CD14-positive monocyte (primary cell): ENCODE data around the gene GPR39. TPM values are rescaled to one million over a fixed set of nuclear protein-coding genes. Genes with fewer than 3 reads are reported as not detected.

Experiments used
- DNase-seq, 3 donors: peaks; one replicate each; pipeline ENCODE4 v3.0.0-alpha.2; 2011 to 2022
- H2AFZ ChIP-seq: 2 replicates; pipeline ENCODE4 v1.6.0; 2012; ENCODE audit warnings: mild to moderate bottlenecking, low read depth, low read length, inconsistent platforms; ENCODE audit not compliant: insufficient read depth, poor library complexity, severe bottlenecking
- H3K27ac ChIP-seq, 2 donors: 1 replicate in 1 of 2; 2 replicates in 1 of 2; pipeline ENCODE4 v1.5.1; 2012 to 2013; ENCODE audit warnings: low read length in 2 of 2, control low read depth in 1 of 2, inconsistent platforms in 1 of 2, low read depth in 1 of 2, mild to moderate bottlenecking in 1 of 2
- H3K27me3 ChIP-seq, 2 donors: one replicate each; pipeline versions ENCODE4 v1.6.0 to v1.6.1; 2011 to 2013; ENCODE audit warnings: low read length in 2 of 2; ENCODE audit not compliant: control insufficient read depth in 2 of 2, insufficient read depth in 2 of 2
- H3K36me3 ChIP-seq, 2 donors: replicated peaks in 1 of 2; 1 replicate in 1 of 2; 2 replicates in 1 of 2; pipeline versions ENCODE4 v1.5.1 to v1.6.1; 2012 to 2013; ENCODE audit warnings: low read length in 2 of 2, control low read depth in 1 of 2, inconsistent platforms in 1 of 2, mild to moderate bottlenecking in 1 of 2; ENCODE audit not compliant: insufficient read depth in 2 of 2, control insufficient read depth in 1 of 2
- H3K4me1 ChIP-seq, 2 donors: 1 replicate in 1 of 2; 2 replicates in 1 of 2; pipeline versions ENCODE4 v1.5.1 to v1.6.1; 2012 to 2013; ENCODE audit warnings: low read length in 2 of 2, control low read depth in 1 of 2, inconsistent platforms in 1 of 2, mild to moderate bottlenecking in 1 of 2, moderate library complexity in 1 of 2; ENCODE audit not compliant: insufficient read depth in 2 of 2, control insufficient read depth in 1 of 2
- H3K4me2 ChIP-seq: replicated peaks from 2 replicates; pipeline ENCODE3; 2012; ENCODE audit warnings: low read length, moderate library complexity, mild to moderate bottlenecking; ENCODE audit not compliant: poor library complexity, severe bottlenecking; ENCODE audit errors: extremely low read depth
- H3K4me3 ChIP-seq, 3 experiments: fragments of 200-600 bp in 1 of 3; sonication (generic) in 1 of 3; replicated peaks in 1 of 3; 1 replicate in 2 of 3; 2 replicates in 1 of 3; pipeline ENCODE4 v1.5.1; 2011 to 2013; ENCODE audit warnings: low read length in 3 of 3, mild to moderate bottlenecking in 3 of 3, control low read depth in 2 of 3, low read depth in 2 of 3, inconsistent platforms in 1 of 3, moderate library complexity in 1 of 3
- H3K79me2 ChIP-seq: 2 replicates; pipeline ENCODE4 v1.6.0; 2012; ENCODE audit warnings: mild to moderate bottlenecking, control low read depth, inconsistent platforms, low read length, moderate library complexity; ENCODE audit not compliant: insufficient read depth
- H3K9ac ChIP-seq: 2 replicates; pipeline ENCODE4 v1.6.0; 2017; ENCODE audit warnings: low read length, mild to moderate bottlenecking; ENCODE audit not compliant: insufficient read depth, poor library complexity, severe bottlenecking
- H3K9me3 ChIP-seq, 2 donors: replicated peaks in 1 of 2; 1 replicate in 1 of 2; 2 replicates in 1 of 2; pipeline versions ENCODE4 v1.5.1 to v1.6.1; 2012 to 2013; ENCODE audit warnings: low read length in 2 of 2, control low read depth in 1 of 2; ENCODE audit not compliant: control insufficient read depth in 1 of 2, insufficient read depth in 1 of 2
- H4K20me1 ChIP-seq: 2 replicates; pipeline ENCODE4 v1.6.0; 2012; ENCODE audit warnings: mild to moderate bottlenecking, low read length, control low read depth, moderate library complexity; ENCODE audit not compliant: insufficient read depth
- H3K27ac Mint-ChIP-seq, 7 donors: one replicate each; pipeline ENCODE4 v1.8.0; 2020; ENCODE audit warnings: mild to moderate bottlenecking in 7 of 7, mixed read lengths in 7 of 7, moderate library complexity in 6 of 7, inconsistent platforms in 2 of 7
- H3K27me3 Mint-ChIP-seq, 3 donors: one replicate each; pipeline ENCODE4 v1.8.0; 2021 to 2022; ENCODE audit warnings: low read depth in 3 of 3, mild to moderate bottlenecking in 3 of 3, mixed read lengths in 3 of 3, moderate library complexity in 3 of 3, inconsistent platforms in 1 of 3
- H3K36me3 Mint-ChIP-seq, 2 donors: one replicate each; pipeline ENCODE4 v1.8.0; 2020; ENCODE audit warnings: mixed read lengths in 2 of 2, inconsistent platforms in 1 of 2, mild to moderate bottlenecking in 1 of 2
- H3K4me1 Mint-ChIP-seq: one replicate; pipeline ENCODE4 v1.8.0; 2020; ENCODE audit warnings: mild to moderate bottlenecking, mixed read lengths
- H3K4me3 Mint-ChIP-seq, 2 donors: one replicate each; pipeline ENCODE4 v1.8.0; 2020; ENCODE audit warnings: mild to moderate bottlenecking in 2 of 2, mixed read lengths in 2 of 2, moderate library complexity in 1 of 2
- H3K9me3 Mint-ChIP-seq, 7 donors: one replicate each; pipeline ENCODE4 v1.8.0; 2020 to 2022; ENCODE audit warnings: mixed read lengths in 7 of 7, mild to moderate bottlenecking in 6 of 7, moderate library complexity in 6 of 7, inconsistent platforms in 2 of 7
- CTCF ChIP-seq: fragments of 200-600 bp; IDR thresholded peaks from one replicate; pipeline ENCODE4 v1.8.0; 2022; ENCODE audit warnings: antibody characterized with exemption, mild to moderate bottlenecking
- WGBS: methylation state at CpG from one replicate; pipeline ENCODE4 v1.1.5; 2013; ENCODE audit warnings: missing lambda C conversion rate; ENCODE audit not compliant: insufficient coverage; 5-methylcytosine and 5-hydroxymethylcytosine counted together
- intact Hi-C, 2 donors: fragments of 100-400 bp; cut with micrococcal nuclease; formaldehyde crosslinking; loops; one replicate each; pipeline versions ENCODE4 v1.15.0 to v1.15.1; 2023
- polyA plus RNA-seq, 3 donors: library from polyadenylated mRNA; depleted of rRNA in 1 of 3; unstranded in 2 of 3; stranded (reverse) in 1 of 3; fragments of 300-500 nt in 2 of 3; fragments of >200 nt in 1 of 3; fragmentation: Illumina TruSeq in 2 of 3; gene quantifications; 1 replicate in 2 of 3; 2 replicates in 1 of 3; pipeline ENCODE4 v1.2.3, GENCODE V29; 2012 to 2021

Gene GPR39
- polyA plus RNA-seq, 3 donors = 0.12 TPM; not detected in 2

- H3K4me1 ChIP-seq = no peaks in the 10 kb centered on the region
- H3K9me3 Mint-ChIP-seq = peaks cover 4 to 16% (median 9%) of the 10 kb centered on the region in 7 donors
- H2AFZ ChIP-seq = no peak overlapping the region
- no peak overlapping the region for H3K27ac ChIP-seq
- H3K4me3 Mint-ChIP-seq = no peak overlapping the region
- no peaks in the 10 kb centered on the region for H3K36me3 ChIP-seq
- no peaks in the 10 kb centered on the region for H3K36me3 Mint-ChIP-seq
- no peak for TF ChIP-seq CTCF
- H3K9ac ChIP-seq = no peak overlapping the region
- H4K20me1 ChIP-seq = no peaks in the 10 kb centered on the region
- no peaks in the 10 kb centered on the region for H3K79me2 ChIP-seq
- H3K4me3 ChIP-seq = no peak overlapping the region
- no peaks in the 10 kb centered on the region for H3K27me3 ChIP-seq
- peaks cover 0 to 1% (median 0%) of the 10 kb centered on the region in 3 donors for H3K27me3 Mint-ChIP-seq
- H3K27ac Mint-ChIP-seq = no peak overlapping the region
- no peak overlapping the region for H3K4me2 ChIP-seq
- no peak for DNase-seq
- no peaks in the 10 kb centered on the region for H3K4me1 Mint-ChIP-seq
- intact Hi-C loops = no loop called here
- peaks cover 3 to 9% of the 10 kb centered on the region in 2 donors for H3K9me3 ChIP-seq
- 80% methylated on average over 1 of the region's 4 CpGs for WGBS
Observed at GRCh38 chr2:132542953-132543569, 126.5 kb downstream of the GPR39 start.

- Histone ChIP-seq H3K27ac (no peak overlapping the region), H3K36me3 (no peaks in the 10 kb centered on the region), H3K4me2 (no peak overlapping the region), H3K79me2 (no peaks in the 10 kb centered on the region), H2AFZ (no peak overlapping the region), H3K9me3 (peaks cover 3 to 9% of the 10 kb centered on the region in 2 donors), H4K20me1 (no peaks in the 10 kb centered on the region), H3K4me1 (no peaks in the 10 kb centered on the region), H3K4me3 (no peak overlapping the region), H3K27me3 (peaks cover 0 to 2% of the 10 kb centered on the region in 2 donors), H3K9ac (no peak overlapping the region)
- Mint-ChIP-seq H3K27me3 (peaks cover 0 to 1% (median 0%) of the 10 kb centered on the region in 3 donors), H3K4me1 (no peaks in the 10 kb centered on the region), H3K36me3 (no peaks in the 10 kb centered on the region), H3K9me3 (peaks cover 4 to 16% (median 9%) of the 10 kb centered on the region in 7 donors), H3K27ac (no peak overlapping the region), H3K4me3 (no peak overlapping the region)
- no CpG with 5 or more reads among the region's 1 CpG for WGBS
- no peak for DNase-seq
- no peak for TF ChIP-seq CTCF
- intact Hi-C loops = no loop called here
Observed at GRCh38 chr2:132544006-132544630, 127.5 kb downstream of the GPR39 start.
